Kidney (tissue), 14 donors: ENCODE data around the gene SLC25A21. TPM values are rescaled to one million over a fixed set of nuclear protein-coding genes. Genes with fewer than 3 reads are reported as not detected.

Experiments used
- DNase-seq, 5 donors: peaks; one replicate each; pipeline ENCODE4 v3.0.0-alpha.2; 2013 to 2020
- FAIRE-seq: peaks from 2 replicates; lab custom pipeline; 2012; peaks lifted over from hg19 to GRCh38; lab: Jason Lieb, UNC
- H3K27ac ChIP-seq, 2 donors: one replicate each; pipeline ENCODE4 v1.7.0; 2013; ENCODE audit warnings: low read depth in 2 of 2, low read length in 2 of 2, inconsistent platforms in 1 of 2
- H3K27me3 ChIP-seq: one replicate; pipeline ENCODE4 v1.7.1; 2013; ENCODE audit warnings: low read length, inconsistent platforms; ENCODE audit not compliant: control insufficient read depth, insufficient read depth
- H3K36me3 ChIP-seq, 3 donors: one replicate each; pipeline versions ENCODE4 v1.7.0 to v1.7.1; 2013; ENCODE audit warnings: low read length in 3 of 3, control low read depth in 1 of 3, inconsistent platforms in 1 of 3; ENCODE audit not compliant: insufficient read depth in 3 of 3, control insufficient read depth in 2 of 3
- H3K4me1 ChIP-seq, 3 donors: one replicate each; pipeline versions ENCODE4 v1.7.0 to v1.7.1; 2013; ENCODE audit warnings: low read length in 3 of 3, inconsistent platforms in 1 of 3, low read depth in 1 of 3; ENCODE audit not compliant: control insufficient read depth in 2 of 3, insufficient read depth in 2 of 3
- H3K4me3 ChIP-seq, 3 donors: one replicate each; pipeline versions ENCODE4 v1.7.0 to v1.8.1; 2013; ENCODE audit warnings: low read length in 3 of 3, control low read depth in 1 of 3, inconsistent platforms in 1 of 3
- H3K9ac ChIP-seq, 3 donors: one replicate each; pipeline versions ENCODE4 v1.7.0 to v1.7.1; 2013; ENCODE audit warnings: low read length in 3 of 3, control low read depth in 1 of 3, inconsistent platforms in 1 of 3
- H3K9me3 ChIP-seq, 3 donors: one replicate each; pipeline versions ENCODE4 v1.7.0 to v1.7.1; 2013; ENCODE audit warnings: low read length in 3 of 3, control low read depth in 1 of 3, inconsistent platforms in 1 of 3; ENCODE audit not compliant: control insufficient read depth in 2 of 3, insufficient read depth in 1 of 3
- CTCF ChIP-seq: IDR thresholded peaks from 3 replicates; pipeline ENCODE4 v1.5.1; 2012; ENCODE audit warnings: mild to moderate bottlenecking, moderate library complexity, borderline replicate concordance; ENCODE audit not compliant: insufficient read depth; ENCODE audit errors: extremely low read depth
- intact Hi-C: fragments of 100-400 bp; cut with DNase I; formaldehyde crosslinking; loops from one replicate; pipeline ENCODE4 v1.11.1; 2022
- polyA plus RNA-seq: library from polyadenylated mRNA; stranded (reverse); fragments of 350-450 nt; fragmentation: Illumina TruSeq; extraction: RNeasy Lipid Tissue Mini Kit (QIAGEN cat#74804); gene quantifications from one replicate; pipeline ENCODE4 v1.2.3, GENCODE V29; 2014; ENCODE audit warnings: low read depth, low replicate concordance; ENCODE audit not compliant: insufficient read depth
- total RNA-seq: library from RNA; stranded (reverse); fragmentation: NEBNext Ultra II Directional; extraction: Animal tissue kit (Norgen Biotek cat#: 25700); gene quantifications from one replicate; pipeline ENCODE4 v1.2.1, GENCODE V29; 2021
- donor health status: control.
- donor health status: control.
- donor health status: control.
- donor health status: control.
- donor health status: control.
- donor health status: DM: yes; HTN: yes; CAD: no.
- donor health status: Normal renal cell carcinoma (clear cell type).

Gene SLC25A21
- total and polyA plus RNA-seq, 2 donors from 2014 or later, result 1.3 to 1.4 TPM

- DNase-seq (no peak), FAIRE-seq (no peak)
- Histone ChIP-seq H3K36me3 (no peaks in the 10 kb centered on the region), H3K27me3 (no peaks in the 10 kb centered on the region), H3K4me3 (peak overlapping the region; percentile 80 to 98 (median 86)), H3K9ac (peak overlapping the region; percentile 6 to 91 (median 86)), H3K27ac (peak overlapping the region in 1 of 2 donors; percentile 56), H3K4me1 (peaks cover 0 to 9% (median 2%) of the 10 kb centered on the region in 3 donors), H3K9me3 (no peaks in the 10 kb centered on the region)
- no peak for TF ChIP-seq CTCF
- intact Hi-C loops, result no loop called here
These were observed 755 bp downstream of the SLC25A21 start for GRCh38 chr14:37171678-37172023.

- intact Hi-C loops, result no loop called here
- H3K27ac ChIP-seq, result no peak overlapping the region
- H3K4me3 ChIP-seq, result no peak overlapping the region
- no peaks in the 10 kb centered on the region for H3K27me3 ChIP-seq
- no peaks in the 10 kb centered on the region for H3K36me3 ChIP-seq
- H3K9ac ChIP-seq, result no peak overlapping the region
- H3K4me1 ChIP-seq, result peaks cover 0 to 9% (median 2%) of the 10 kb centered on the region in 3 donors
- no peak for DNase-seq
- TF ChIP-seq CTCF, result no peak
- no peaks in the 10 kb centered on the region for H3K9me3 ChIP-seq
- FAIRE-seq, result no peak
These were observed 1.4 kb downstream of the SLC25A21 start for GRCh38 chr14:37170993-37171392.

GRCh38 chr14:37170237-37170636 is 2.2 kb downstream of the SLC25A21 start:
- DNase-seq (no peak), FAIRE-seq (no peak)
- Histone ChIP-seq H3K4me3 (no peak overlapping the region), H3K27me3 (no peaks in the 10 kb centered on the region), H3K9ac (no peak overlapping the region), H3K4me1 (peaks cover 0 to 9% (median 2%) of the 10 kb centered on the region in 3 donors), H3K36me3 (no peaks in the 10 kb centered on the region), H3K27ac (no peak overlapping the region), H3K9me3 (no peaks in the 10 kb centered on the region)
- no peak for TF ChIP-seq CTCF
- intact Hi-C loops, result no loop called here

GRCh38 chr14:37168721-37169120 is 3.7 kb downstream of the SLC25A21 start:
- intact Hi-C loops, result no loop called here
- TF ChIP-seq CTCF, result no peak
- H3K27me3 ChIP-seq, result no peaks in the 10 kb centered on the region
- H3K4me3 ChIP-seq, result no peak overlapping the region
- no peak overlapping the region for H3K27ac ChIP-seq
- DNase-seq (no peak), FAIRE-seq (no peak)
- no peaks in the 10 kb centered on the region for H3K9me3 ChIP-seq
- H3K9ac ChIP-seq, result no peak overlapping the region
- no peaks in the 10 kb centered on the region for H3K36me3 ChIP-seq
- peaks cover 0 to 9% (median 2%) of the 10 kb centered on the region in 3 donors for H3K4me1 ChIP-seq
